Measurements from ENCODE around the gene CPB2.

CPB2 gene

DNA sequence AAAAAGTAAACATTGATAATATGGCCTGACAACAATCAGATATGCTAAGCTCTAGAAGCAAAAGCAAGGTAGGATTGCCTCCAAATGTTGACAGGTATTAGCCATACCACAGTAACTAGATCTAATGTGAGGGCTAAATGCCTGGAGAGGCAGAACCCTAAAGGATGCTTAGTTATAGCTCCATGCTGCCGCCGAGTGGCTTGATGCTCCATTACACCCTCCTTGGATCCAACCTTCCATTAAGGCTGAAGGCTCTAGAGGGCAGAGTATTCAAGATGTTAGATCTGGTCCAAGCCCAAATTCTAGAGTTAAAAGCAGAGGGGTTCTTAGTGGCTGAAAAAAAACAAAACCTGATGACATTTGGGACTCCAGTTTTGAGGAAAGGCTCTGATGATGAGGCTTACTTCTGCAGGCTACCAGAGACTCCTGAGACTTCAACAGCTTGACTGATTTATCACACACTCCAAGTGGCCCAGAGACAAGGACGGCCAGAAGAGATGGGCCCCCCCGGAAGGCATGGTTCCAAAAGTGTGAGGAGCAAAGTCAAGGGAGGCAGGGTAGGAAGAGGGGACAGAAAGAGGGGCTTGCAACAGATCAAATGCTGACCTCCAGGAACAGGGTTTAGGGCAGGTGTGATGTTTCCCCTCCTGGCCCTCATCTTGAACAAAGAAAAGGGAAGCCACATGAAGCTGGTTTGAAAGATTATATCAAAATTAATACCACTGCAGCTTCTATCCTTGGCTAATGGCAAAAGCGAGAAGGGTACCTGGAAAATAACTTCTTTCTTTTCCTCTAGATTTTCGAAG lies 21.9 kb upstream of the CPB2 start:
- peak; percentile 74 for DNase-seq

DNA sequence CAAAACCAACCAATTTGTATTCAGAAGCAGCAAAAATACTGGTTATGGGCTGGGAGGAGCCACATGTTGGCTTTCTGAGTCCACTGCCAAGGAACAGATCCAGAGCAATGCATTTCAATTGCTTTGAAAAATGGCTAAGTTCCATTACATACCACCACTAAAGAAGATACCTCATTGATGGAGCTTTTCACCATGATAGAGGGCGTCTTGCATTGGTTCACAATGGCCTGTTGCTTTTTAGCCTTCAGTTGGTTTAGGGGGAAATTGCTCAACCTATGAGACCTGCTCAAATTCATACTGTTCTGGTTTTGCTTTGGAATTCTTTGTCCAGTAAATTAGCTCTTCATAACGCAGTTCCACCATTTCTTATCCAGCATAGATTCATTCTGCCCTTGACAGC lies 21.2 kb upstream of the CPB2 start:
- DNase-seq: no peak

DNA sequence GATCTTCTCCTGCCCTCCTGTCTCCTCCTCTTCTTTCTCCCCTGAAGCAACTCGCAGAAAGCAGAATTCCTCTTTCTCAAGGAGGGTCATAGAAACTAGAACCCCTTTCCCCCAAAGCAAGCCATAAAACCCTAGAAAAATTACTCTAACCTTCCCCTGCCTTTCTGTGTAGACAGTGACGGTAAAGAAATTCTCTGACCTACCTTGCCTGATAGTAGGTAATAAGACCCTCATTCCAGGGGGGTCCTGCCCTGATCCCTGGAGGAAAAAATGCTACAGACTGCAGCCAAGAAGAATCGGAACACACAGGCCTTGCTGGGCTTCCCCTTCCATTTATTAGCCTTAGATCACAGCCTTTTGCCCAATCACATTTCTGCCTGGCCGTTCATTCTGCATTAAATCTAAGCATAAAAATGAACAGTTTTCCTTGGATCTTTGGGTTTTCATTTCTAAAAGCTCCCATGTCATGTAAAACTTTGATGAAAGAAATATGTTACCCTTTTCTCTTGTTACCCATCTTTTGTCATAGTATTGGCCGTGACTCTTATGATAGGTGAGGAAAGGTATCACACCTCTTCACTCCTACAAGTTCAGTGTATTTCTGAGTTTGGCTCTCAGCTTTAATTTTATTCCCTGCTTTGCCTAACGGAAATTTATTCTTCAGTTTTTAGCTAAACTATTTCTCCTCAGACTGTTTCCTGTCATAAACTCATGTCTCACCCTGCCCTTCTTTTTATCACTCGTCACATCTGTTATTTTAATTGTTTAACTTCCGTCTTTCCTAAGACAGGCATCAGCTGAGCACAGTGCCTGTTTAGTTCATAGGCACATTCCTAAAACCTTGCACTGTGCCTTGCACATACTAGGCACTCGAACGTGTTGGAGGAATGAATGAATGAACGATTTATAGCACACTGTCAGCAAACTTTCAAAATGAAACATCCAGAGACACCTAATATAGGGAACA lies 20.4 kb upstream of the CPB2 start:
- peak; percentile 14 for DNase-seq

DNA sequence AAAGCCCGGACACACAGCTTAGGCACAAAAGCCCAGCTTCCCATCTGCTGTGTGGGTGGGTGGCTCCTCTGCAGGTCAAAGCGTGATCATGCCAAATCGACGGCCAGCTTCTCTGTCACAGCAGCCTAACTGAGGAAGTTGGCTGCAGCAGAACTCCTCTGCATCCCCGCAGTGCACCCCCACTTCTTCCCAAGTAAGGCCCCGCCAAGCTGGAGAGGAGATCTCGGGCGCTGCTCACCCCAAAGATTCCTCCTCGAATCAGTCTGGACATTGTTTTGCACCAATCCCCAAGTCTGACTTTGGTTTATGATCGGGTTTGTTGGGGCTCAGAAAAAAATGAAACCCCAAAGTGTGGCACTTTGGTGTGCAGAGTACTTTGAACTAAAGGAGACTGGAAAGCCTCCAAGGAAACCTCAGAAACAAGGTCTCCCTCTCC lies 19.7 kb upstream of the CPB2 start:
- no peak for DNase-seq

DNA sequence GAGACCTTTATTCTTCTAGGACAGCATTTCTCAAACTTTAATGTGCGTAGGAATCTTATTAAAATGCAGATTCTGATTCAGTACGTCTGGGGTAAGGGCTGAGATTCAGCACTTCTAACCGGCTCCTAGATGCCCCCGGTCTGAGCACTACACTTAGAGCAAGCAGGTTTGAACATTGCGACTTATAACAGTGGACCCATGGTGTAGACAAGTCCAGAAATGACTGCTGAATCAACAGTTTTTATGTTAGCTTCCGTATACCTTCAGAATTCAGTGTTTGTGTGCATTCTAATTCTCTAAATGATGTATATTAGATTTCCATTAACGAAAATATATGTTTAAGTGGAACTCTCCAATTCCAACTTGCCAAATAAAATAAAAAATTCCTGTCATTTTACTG lies 17.5 kb upstream of the CPB2 start:
- no peak for DNase-seq

DNA sequence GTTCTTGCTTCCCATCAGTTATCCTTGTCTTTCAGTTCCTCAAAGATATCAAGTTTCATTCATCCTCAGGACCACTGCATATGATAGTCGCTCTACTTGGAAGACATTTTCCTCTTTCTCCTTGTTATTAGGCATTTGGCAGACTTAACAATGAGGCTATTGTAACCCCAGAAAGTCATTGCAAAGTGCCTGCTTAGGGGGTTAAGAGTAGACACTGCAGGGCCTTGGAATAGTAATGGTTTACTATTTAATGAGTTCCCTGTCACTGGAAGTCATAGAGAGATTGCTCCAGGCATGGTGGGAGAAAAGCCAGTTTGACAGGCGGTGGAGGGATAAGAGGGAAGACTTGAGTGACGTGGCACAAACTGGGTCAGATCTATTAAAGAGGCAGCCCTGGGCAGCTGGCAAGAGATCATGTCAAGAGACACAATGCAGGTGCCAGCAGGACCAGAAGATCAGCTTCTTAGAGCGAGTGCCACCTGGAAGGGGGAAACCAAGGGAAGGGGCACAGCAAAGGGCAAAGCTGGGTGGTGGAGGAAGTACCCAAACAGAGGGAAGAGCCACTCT lies 16.8 kb upstream of the CPB2 start:
- no peak for DNase-seq

DNA sequence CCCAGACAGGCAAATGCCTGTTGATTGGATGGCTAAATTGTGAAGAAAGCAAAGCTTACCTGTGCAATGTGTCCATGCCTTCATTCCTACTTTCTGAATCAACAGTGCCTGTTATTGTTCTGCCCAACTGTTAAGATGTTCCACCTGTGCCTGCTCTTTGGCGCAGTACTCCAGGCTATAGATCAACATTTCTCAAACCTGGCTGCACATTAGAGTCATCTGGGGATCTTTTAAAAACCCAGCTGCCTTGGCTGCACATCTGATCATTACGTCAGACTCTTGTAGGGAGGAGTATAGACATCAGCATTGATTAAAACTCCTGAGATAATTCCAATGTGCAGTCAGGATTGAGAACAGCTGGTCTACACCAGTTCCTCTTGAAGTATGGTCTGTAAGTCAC lies 16.2 kb upstream of the CPB2 start:
- no peak for DNase-seq

DNA sequence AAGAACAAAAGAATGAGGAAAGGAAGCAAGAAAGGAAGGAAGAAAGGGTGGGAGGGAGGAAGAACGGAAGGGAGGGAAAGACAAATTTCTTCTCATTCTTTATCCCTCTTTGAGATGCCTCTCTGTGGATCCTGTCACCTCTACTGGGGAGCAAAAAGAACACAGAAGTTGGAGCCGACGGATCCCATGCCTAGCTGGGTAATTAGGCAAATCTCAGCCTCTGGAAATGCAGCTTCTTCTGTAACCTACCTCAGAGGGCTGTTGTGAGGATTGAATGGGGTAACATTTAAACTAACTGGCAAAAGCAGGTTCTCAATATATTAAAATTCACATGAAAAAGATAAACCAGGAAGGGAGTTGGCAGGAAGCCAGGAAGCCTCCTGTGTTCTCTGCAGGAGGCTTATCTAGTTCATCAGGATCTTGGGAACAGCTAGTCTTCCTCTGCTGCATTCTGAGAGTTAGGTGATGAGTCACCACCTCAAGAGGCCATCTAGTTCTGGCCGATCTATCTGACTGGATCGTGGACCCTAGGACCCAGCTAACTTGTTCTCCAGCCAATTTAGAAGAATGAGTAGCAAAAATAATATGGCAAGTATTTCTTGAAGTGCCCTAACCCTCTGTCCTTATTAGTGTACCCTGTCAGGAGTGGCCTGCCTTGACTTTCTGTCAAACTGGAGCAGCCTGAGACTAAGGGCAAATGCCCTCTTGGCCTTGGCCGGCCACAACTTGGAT lies 15.2 kb upstream of the CPB2 start:
- DNase-seq: peak; percentile 77

DNA sequence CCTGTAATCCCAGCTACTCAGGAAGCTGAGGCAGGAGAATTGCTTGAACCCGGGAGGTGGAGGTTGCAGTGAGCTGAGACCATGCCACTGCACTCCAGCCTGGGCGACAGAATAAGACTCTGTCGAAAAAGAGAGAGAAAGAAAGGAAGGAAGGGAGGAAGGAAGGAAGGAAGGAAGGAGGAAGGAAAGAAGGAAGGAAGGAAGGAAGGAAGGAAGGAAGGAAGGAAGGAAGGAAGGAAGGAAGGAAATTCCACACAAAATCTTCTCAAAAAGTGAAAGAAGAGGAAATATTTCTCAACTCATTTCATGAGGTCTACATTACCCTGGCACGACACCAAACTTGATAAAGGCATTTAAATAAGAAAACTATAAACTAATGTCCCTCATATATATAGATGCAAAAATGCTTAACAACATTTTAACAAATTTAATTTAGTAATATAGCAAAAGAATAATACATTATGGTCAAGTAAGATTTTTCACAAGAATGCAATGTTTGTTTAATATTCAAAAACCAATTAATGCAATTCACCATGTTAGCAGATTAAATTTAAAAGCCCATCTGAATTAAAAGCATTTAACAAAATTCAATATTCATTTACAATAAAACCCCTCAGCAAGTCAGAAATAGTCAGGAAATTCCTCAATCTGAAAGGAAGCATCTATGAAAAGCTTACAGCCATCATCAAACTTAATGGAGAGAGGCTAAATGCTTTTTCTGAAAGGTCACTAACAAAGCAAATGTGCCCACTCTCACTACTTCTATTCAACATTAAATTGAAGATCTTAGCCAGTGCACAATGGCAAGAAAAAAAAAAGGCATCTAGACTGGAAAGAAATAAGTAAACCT lies 12.0 kb upstream of the CPB2 start:
- no peak for DNase-seq

DNA sequence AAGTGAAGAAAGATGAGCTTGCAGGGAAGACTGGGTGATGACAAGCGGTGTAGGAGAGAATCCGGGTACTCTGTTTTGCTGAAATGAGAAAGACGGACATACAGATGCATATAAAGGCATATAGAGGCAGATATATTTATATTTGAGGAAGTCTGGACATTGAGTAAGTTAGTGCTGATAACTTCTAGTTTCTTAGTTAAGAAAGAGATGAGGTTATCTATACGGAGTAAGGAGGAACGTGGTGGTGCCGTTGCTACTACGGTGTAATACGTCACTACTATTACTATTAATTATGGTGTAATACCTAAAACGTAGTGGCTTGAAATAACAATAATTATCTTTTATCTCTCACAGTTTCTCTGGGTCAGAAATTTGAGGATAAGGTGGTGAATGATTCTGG lies 9.8 kb upstream of the CPB2 start:
- DNase-seq: no peak

DNA sequence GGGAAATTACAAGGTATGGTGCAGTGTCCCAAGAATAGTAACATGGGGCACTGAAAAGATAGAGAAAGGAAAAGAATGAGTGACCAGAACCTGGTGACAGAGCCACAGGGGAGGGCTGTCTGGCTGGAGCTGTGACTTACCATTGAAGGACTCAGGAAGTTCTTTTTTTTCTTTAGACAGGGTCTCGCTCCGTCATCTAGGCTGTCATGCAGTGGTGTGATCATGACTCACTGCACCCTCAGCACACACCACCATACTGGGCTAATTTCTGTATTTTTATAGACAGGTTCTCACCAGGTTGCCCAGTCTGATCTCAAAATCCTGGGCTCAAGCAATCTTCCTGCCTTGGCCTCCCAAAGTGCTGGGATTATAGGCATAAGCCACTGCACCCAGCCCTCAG lies 8.8 kb upstream of the CPB2 start:
- DNase-seq: peak; percentile 51

DNA sequence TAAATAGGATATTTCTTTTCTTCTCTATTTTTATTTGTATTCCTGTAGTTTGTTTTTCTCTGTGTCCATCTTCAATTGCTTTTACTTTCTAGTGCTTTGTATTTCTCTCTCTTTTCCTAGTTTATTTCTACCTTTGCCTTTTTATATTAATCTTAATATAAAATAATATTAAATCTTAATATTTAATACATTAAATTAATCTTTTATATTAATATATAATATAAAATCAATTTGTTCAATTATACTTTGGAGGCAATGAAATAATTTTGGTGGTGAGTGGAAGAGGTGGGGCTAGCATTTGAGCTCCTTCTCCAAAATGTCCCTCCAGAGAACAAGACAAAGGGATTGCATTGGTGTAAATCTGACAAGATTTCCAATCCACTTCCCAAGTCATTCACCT lies 6.3 kb upstream of the CPB2 start:
- DNase-seq: no peak

DNA sequence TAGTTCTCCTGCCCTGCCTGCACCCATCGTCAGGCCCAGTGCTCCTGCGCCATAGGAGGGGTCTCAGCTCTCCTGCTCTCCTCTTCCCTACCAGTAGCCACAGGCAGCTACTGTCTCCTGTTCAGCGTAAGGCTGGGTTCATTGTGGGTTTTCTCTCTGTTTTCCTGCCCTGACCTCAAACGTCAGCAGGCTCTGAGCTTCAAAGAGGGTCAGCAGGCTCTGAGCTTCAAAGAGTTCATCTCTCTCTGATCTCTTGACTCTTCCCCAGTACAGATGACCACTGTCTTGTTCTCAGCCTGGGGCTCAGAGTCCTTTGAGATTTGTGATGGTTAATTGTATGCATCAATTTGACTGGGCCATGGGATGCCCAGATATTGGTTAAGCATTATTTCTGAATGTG lies 4.6 kb upstream of the CPB2 start:
- DNase-seq: no peak

DNA sequence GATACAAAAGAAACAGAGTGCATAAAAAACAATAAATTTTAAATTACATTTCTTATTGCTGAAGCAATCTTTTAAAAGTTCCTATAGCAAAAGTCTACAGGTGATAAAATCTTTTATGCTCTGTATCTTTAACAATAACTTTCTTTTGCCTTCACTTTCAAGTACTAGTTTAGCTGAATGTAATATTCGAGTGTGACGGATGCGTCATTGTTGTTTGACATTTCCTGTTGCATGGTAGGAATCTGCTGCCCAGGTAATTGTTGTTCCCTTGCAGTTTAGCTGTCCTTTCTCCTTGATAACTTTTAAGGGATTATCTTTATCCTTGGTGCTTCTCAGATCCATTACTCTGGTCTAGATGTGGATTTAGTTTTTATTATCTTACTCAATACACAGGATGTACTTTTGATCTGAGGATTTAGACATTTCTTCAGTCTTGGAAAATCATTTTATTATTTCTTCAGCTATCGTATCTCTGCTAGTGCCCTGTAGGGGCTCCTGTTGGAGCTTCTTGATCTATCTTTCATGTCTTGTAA lies 2.1 kb upstream of the CPB2 start:
- DNase-seq: no peak

DNA sequence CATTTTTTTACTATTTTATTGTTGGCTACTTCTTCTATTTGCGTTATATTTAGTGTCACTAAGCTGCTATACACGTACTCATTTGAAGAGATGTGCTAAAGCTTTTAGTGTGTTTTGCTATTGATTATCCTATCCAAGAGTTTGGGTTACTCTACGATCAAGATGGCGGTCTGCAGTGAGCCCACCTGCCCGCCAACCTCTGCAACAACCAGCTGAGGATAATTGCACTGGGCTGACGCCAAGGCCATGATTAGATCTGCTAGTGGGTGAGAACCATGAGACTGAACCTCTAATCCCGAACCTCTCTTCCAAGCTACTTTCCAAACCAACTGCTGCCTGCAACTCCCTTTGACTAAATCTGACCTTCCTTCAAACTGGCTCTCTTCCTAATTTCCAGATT lies 1.8 kb downstream of the CPB2 start:
- DNase-seq: no peak

DNA sequence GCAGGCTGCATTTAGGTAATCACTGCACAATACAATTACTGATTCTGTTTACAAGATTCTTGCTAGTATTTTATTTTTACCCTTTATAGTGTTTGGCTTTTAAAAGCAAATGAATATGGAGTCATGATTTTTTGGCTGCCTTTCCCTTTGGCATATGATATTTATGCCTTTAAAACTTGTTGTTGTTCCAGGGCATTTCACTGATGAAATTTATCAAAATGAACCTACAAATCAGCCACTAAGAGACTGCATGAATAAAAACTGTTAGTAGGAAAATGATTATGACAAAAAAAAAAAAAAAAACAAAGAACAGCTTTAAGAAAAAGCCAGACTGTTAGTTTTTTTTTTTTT lies 2.6 kb downstream of the CPB2 start:
- no peak for DNase-seq

DNA sequence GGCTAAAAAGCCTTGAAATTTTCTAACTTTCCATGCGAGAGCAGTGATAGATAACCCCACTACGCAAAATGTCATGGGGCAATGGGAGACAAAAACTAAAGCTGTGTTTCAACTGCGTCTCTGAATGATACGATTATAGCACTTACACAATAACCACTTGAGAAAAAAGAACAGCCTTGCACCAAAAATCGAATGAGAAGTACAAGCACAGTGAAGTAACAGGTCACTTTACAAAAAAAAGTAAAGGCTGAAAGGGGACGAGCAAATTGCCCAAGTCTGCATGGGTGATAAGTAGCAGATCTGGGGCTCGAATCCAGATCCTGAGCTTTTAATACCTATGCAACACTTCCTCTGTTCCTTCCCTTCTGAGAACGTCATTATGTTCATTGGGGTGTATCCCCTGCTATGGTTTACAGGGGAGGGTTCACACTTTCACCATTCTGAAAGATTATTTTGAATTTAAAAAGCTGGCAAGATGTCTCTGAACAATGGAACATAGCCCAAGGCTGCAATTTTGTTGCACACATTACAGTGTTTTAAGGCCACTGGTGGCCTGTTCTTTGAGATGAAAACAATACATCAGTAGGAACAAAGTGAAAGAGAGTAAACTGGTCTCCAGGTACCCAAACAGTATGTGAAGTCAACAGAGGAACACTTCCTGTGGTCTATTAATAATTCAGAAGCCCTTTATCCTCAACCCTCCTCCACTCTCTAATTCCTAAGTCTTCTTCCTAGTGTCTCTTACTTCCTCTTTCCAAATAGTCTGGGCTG lies 3.2 kb downstream of the CPB2 start:
- DNase-seq: no peak

DNA sequence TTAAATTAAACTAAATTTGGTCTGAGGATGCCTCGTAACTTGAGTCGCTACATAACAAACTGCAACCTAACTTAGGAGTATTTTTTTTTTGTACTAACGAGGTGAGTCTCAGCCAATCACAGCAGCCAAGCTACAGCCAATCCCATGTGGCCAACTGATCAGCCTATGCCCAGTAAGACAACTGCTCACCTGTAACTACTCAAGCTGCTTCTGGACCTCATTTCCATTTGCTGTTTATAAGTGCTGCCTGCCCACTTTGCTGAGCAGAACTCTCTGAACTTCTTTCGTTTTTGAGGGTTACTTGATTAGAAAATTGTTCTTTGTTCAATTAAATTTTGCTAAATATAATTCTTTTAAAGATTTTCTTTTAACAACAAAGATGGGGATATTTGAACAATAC lies 3.8 kb downstream of the CPB2 start:
- no peak for DNase-seq

DNA sequence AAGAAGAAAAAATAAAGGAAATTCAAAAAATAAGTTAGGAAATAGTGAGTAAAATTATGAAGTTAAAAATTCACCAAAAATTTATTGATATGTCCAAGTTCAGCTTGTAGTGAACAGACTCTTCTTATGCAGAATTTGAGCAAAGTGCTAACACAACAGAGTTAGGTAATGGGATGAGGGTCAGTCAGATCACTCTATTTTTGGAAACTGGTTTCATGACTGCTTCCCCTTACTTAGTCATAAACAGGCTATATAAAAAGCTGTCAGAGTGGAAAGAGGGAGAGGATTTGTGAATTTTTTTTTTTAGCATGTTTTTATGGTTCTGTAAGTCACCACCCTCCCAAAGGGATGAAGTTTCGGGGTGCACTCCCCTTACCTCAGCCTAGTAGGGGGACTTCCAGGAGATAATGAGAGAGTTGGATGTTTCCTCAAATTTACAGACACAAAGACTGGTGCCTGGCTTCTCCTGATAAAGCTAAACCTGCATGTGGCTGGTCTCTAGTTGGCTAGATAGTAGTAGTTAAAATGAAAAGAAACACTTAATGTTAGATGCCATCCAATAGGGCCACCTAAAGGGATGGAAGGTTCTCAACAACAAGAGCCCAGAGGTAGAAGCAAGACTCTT lies 4.5 kb downstream of the CPB2 start:
- peak; percentile 7 for DNase-seq

DNA sequence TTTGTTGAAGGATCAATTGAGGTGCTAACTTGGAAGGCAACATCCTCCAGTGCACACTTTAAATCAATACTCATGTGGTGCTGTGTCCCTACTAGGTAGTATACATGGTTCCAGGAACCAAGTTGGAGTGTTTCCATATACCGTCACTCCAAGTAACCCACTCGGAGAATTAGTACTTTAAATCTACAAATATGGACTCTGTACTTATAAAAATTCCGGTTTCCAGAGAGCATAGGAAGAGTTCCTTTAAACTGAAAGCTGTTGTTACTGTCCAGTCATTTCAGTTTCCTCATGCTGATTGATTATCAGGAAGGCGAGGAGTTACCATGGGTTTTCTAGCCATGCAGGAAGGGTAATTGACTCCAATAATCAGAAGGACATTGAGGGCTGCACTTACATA lies 7.2 kb downstream of the CPB2 start:
- DNase-seq: no peak

DNA sequence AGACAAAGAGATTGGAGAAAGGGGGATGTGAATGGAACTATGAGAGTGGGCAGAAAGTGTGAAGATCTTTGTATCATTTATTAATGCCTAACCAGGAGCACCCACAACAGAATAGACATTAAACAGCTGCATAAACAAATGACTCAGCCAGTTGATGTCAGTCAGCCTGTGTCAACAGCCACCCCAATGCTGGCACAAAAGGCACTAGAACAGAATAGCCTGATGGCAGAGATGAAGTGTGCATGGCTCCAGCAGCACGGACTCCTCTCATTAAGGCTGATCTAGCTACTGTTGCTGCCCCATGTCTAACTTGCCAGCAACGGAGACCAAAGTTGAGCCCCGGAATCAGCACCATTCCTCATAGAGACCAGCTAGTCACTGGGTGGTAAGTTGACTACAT lies 7.8 kb downstream of the CPB2 start:
- DNase-seq: no peak

Measured in fibroblast of skin of right biceps (primary cell).